ENCODE measurements around the gene CACUL1.
A peak's percentile ranks its signal among the peaks of the same experiment; 100 is the strongest.
"Not testable (repeated sequence)": the region's sequence is repeated elsewhere in the genome, so short reads cannot be mapped to it uniquely, and the experiment has no call there.

Gene CACUL1

DNA sequence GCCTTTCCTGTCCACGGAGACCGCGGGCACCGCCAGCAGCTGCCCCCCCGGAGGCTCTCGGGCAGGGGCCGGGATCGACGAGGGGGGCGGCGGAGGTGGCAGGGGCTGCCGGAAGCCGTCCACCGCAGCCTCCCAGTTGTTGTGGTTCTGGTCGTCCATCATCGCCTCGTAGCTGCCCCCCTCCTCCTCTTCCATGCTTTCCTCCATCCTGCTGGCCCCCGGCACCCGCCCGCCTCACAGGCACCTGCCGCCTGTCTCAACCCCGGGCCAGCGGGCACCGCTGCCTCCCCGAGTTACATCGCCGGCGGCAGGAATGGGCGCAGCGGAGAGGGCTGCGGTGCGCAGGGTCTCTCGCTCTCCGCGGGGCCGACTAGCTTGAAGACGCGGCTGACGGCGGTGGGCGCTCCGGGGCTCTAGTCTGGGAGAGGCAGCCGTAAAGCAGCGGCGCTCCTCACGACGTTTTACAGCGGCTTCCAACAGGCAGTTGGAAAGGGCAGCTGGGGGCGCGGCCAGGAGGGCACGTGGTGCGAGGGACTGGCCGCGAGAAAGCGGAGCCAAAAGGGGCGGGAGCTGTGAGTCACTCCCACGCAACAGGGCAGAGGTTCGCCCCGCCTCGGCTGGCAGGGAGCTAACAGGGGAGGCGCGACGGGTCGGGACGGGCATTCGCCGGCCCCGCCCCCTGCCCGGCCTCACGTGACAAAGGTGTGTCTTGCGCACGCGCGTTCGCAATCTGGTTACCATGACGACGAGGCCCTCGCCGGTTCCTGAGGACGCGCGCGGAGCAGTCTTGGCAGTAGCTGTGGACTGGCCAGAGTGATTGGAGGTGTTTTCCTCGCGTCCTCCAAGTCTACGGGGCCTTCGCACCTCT lies at the start of gene CACUL1:
Gene CACUL1, minus strand, starts transcription at position 415 of the 868 bp plus-strand sequence. Its CDS starts 208 bp downstream, at position 207.
- DNase-seq: peak; percentile 85

- no peak for DNase-seq
Measured at GRCh38 chr10:118804262-118804773, 49.5 kb upstream of the CACUL1 start.

GRCh38 chr10:118802126-118802793 lies 47.5 kb upstream of the CACUL1 start:
- no peak for DNase-seq

DNA sequence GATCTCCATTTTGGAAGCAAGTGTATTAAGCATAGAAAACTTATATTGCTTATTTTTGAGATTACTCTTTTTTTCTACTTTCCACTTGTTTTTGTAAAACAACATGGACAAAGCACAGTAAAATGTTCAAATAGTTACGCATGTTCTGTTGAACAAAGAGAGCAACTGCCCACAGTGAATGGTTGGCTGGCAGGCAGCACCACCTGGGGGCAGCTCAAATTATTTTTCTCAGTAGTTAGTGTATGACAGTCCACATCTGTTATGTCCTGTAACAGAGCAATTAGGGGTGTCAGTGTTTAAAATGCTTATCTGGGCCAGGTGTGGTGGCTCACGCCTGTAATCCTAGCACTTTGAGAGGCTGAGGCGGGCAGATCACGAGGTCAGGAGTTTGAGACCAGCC lies 46.1 kb upstream of the CACUL1 start:
- DNase-seq: no peak

- no peak for DNase-seq
Measured at GRCh38 chr10:118799777-118800176, 45.0 kb upstream of the CACUL1 start.

GRCh38 chr10:118798231-118798662 lies 43.5 kb upstream of the CACUL1 start:
- DNase-seq: no peak

- DNase-seq: not testable (repeated sequence)
Measured at GRCh38 chr10:118794971-118795370, 40.2 kb upstream of the CACUL1 start.

GRCh38 chr10:118793545-118793944 lies 38.8 kb upstream of the CACUL1 start:
- DNase-seq: no peak

GRCh38 chr10:118792526-118792925 lies 37.8 kb upstream of the CACUL1 start:
- no peak for DNase-seq

DNA sequence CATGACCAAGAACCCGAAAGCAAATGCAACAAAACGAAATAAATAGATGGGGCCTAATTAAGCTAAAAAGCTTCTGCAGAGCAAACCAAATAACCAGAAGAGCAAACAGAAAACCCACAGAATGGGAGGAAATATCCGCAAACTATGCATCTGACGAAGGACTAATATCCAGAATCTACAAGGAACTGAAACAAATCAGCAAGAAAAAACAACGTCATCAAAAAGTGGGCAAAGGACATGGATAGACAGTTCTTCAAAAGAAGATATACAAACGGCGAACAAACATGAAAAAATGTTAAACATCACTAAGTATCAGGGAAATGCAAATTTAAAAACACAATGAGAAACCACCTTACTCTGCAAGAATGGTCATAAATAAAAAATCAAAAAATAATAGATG lies 35.3 kb upstream of the CACUL1 start:
- DNase-seq: no peak

GRCh38 chr10:118785551-118785950 lies 30.8 kb upstream of the CACUL1 start:
- no peak for DNase-seq

DNA sequence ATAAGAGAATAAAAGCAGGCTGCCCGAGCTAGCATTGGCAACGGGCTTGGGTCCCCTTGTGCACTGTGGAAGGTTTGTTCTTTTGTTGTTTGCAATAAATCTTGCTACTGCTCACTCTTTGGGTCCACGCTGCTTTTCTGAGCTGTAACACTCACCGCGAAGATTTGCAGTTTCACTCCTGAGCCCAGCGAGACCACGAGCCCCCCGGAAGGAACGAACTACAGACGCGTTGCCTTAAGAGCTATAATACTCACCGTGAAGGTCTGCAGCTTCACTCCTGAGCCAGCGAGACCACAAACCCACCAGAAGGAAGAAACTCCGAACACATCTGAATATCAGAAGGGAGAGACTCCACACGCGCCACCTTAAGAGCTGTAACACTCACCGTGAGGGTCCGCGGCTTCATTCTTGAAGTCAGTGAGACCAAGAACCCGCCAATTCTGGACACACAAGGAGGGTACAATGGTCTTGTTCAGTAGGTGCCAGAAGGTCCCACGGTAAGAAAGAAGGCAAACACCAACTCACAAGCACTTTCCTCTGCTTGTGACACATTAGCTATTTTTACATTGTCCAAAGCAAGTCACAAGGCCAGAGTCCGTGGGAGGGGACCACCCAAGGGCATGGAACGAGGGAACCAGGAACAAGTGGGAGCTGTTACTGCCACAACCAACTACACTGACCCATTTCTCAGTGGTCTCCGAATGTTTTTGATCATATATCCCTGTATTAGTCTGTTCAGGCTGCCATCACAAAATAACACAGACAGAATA lies 29.2 kb upstream of the CACUL1 start:
- no peak for DNase-seq

GRCh38 chr10:118782916-118783465 lies 28.2 kb upstream of the CACUL1 start:
- not testable (repeated sequence) for DNase-seq

- no peak for DNase-seq
Measured at GRCh38 chr10:118781541-118781940, 26.8 kb upstream of the CACUL1 start.

- no peak for DNase-seq
Measured at GRCh38 chr10:118778727-118779126, 24.0 kb upstream of the CACUL1 start.

DNA sequence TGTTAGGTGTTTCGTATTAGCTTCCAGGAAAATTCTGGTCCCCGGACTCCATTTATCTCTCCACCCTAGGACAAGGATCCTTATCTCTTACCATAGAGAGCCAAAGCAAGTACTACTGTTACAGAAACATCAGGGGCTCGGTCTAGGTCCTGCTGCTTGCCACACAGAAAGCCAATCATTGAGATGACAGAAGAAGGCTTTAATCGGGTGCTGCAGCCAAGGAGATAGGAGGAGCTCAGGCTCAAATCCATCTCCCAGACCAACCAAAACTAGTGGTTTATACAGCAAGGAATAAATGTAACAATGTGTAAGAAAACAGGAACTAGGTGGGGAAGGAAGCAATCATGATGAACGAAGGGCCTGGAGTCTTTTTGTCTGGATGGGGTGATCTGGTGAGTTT lies 22.2 kb upstream of the CACUL1 start:
- no peak for DNase-seq

GRCh38 chr10:118776033-118776432 lies 21.3 kb upstream of the CACUL1 start:
- no peak for DNase-seq

- DNase-seq: no peak
Measured at GRCh38 chr10:118775478-118775877, 20.7 kb upstream of the CACUL1 start.

DNA sequence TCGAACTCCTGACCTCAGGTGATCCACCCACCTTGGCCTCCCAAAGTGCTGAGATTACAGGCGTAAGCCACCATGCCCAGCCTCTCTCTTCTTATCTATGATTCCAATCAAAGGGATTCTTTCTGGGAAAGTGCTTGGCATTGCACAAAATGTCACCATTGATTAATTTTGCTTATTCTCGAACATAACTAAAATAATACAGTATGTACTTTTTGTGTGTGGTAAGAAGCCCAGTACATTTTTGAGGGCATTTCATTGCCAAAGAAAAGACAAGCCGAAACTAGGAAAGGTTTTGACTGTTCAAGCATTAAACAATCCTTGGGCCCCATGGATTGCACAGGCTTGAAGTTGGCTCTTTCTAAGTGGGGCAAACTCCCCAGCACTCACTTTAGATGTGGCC lies 18.3 kb upstream of the CACUL1 start:
- DNase-seq: no peak

- no peak for DNase-seq
Measured at GRCh38 chr10:118771976-118772375, 17.2 kb upstream of the CACUL1 start.

DNA sequence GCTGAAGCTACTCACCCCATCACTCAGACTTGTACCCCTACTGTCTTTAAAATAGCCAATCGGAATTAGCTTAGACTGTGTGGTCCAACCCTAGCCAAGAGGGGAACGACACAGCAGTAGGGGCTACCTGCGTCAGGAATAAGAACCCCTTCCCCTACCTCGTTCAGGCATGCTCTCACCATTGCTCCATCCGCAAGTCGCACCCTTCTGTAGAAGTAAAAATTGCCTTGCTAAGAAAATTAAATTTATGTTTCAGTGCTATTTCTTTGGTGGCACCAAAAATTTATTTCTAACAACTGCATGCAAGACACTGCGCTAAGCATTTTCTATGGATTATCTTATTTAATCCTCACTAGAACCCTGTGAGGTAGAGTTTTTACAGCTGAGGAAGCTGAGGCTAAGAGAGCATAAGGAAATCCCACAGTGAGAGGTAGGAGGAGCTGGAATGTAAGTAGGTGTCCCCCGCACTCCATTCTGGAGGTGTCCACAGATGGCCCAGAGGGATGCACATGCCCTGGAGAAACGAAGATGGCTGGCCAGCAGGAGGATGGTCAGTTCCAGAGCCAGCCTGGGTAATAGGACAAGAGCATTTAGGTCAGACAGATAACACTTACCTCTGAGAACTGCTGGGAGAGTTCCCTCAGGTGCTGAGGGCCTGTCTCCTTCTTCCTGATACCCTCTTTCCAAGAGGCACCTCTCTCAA lies 15.3 kb upstream of the CACUL1 start:
- no peak for DNase-seq

Data from NCI-H2081 treated with DMSO at 0.1 percent for 48 hours (cell line).